ENCODE measurements around the gene SELENOP.
"Not testable (repeated sequence)": the region's sequence is repeated elsewhere in the genome, so short reads cannot be mapped to it uniquely, and the experiment has no call there.

SELENOP gene

GRCh38 chr5:42811591-42812446 is at the start of gene SELENOP:
Gene SELENOP (minus strand): TSS chr5:42811892. CDS start chr5:42808353, 3,539 bp downstream.
- no peak for DNase-seq (ENCODE audit: low read depth)

GRCh38 chr5:42858687-42859086 is 47.0 kb upstream of the SELENOP start:
- DNase-seq (ENCODE audit: low read depth) = no peak

GRCh38 chr5:42858031-42858643 is 46.4 kb upstream of the SELENOP start:
- DNase-seq (ENCODE audit: low read depth) = no peak

- DNase-seq (ENCODE audit: low read depth) = no peak
These were observed 44.1 kb upstream of the SELENOP start for GRCh38 chr5:42855811-42856210.

GRCh38 chr5:42855386-42855785 is 43.7 kb upstream of the SELENOP start:
- DNase-seq (ENCODE audit: low read depth) = no peak

- no peak for DNase-seq (ENCODE audit: low read depth)
These were observed 43.1 kb upstream of the SELENOP start for GRCh38 chr5:42854795-42855194.

- no peak for DNase-seq (ENCODE audit: low read depth)
These were observed 41.1 kb upstream of the SELENOP start for GRCh38 chr5:42852826-42853225.

- DNase-seq (ENCODE audit: low read depth) = no peak
These were observed 39.8 kb upstream of the SELENOP start for GRCh38 chr5:42851481-42851880.

- no peak for DNase-seq (ENCODE audit: low read depth)
These were observed 36.9 kb upstream of the SELENOP start for GRCh38 chr5:42848545-42848944.

- DNase-seq (ENCODE audit: low read depth) = not testable (repeated sequence)
These were observed 32.7 kb upstream of the SELENOP start for GRCh38 chr5:42844408-42844807.

- no peak for DNase-seq (ENCODE audit: low read depth)
These were observed 32.1 kb upstream of the SELENOP start for GRCh38 chr5:42843675-42844292.

- DNase-seq (ENCODE audit: low read depth) = no peak
These were observed 31.4 kb upstream of the SELENOP start for GRCh38 chr5:42842921-42843641.

GRCh38 chr5:42840842-42841567 is 29.3 kb upstream of the SELENOP start:
- no peak for DNase-seq (ENCODE audit: low read depth)

GRCh38 chr5:42840269-42840668 is 28.6 kb upstream of the SELENOP start:
- DNase-seq (ENCODE audit: low read depth) = no peak

- DNase-seq (ENCODE audit: low read depth) = no peak
These were observed 27.5 kb upstream of the SELENOP start for GRCh38 chr5:42839196-42839595.

GRCh38 chr5:42837601-42838000 is 25.9 kb upstream of the SELENOP start:
- no peak for DNase-seq (ENCODE audit: low read depth)

GRCh38 chr5:42836070-42836769 is 24.5 kb upstream of the SELENOP start:
- no peak for DNase-seq (ENCODE audit: low read depth)

- DNase-seq (ENCODE audit: low read depth) = no peak
These were observed 20.4 kb upstream of the SELENOP start for GRCh38 chr5:42832060-42832459.

GRCh38 chr5:42830924-42831323 is 19.2 kb upstream of the SELENOP start:
- DNase-seq (ENCODE audit: low read depth) = no peak

GRCh38 chr5:42828671-42829070 is 17.0 kb upstream of the SELENOP start:
- no peak for DNase-seq (ENCODE audit: low read depth)
